Glutamatergic neuron (in vitro differentiated cells): ENCODE measurements around the gene HELB. TPM values are rescaled to one million over a fixed set of nuclear protein-coding genes. Genes with fewer than 3 reads are reported as not detected.

Experiments used
- DNase-seq: peaks from one replicate; pipeline ENCODE4 v3.0.0; 2022
- H3K27ac Mint-ChIP-seq: one replicate; pipeline ENCODE4 v1.8.0; 2020; ENCODE audit warnings: mild to moderate bottlenecking, mixed read lengths, inconsistent platforms; ENCODE audit not compliant: unreplicated experiment
- H3K27me3 Mint-ChIP-seq: one replicate; pipeline ENCODE4 v1.8.0; 2020; ENCODE audit warnings: mild to moderate bottlenecking, moderate library complexity, mixed read lengths, inconsistent platforms; ENCODE audit not compliant: unreplicated experiment
- H3K36me3 Mint-ChIP-seq: one replicate; pipeline ENCODE4 v1.8.0; 2020; ENCODE audit warnings: mild to moderate bottlenecking, mixed read lengths, inconsistent platforms; ENCODE audit not compliant: unreplicated experiment
- H3K4me1 Mint-ChIP-seq: one replicate; pipeline ENCODE4 v1.8.0; 2020; ENCODE audit warnings: mild to moderate bottlenecking, low read depth, mixed read lengths, inconsistent platforms; ENCODE audit not compliant: unreplicated experiment
- H3K4me3 Mint-ChIP-seq: one replicate; pipeline ENCODE4 v1.8.0; 2020; ENCODE audit warnings: mild to moderate bottlenecking, mixed read lengths, inconsistent platforms; ENCODE audit not compliant: unreplicated experiment
- H3K9me3 Mint-ChIP-seq: one replicate; pipeline ENCODE4 v1.8.0; 2020; ENCODE audit warnings: mild to moderate bottlenecking, moderate library complexity, mixed read lengths, inconsistent platforms; ENCODE audit not compliant: unreplicated experiment
- CTCF ChIP-seq: fragments of 200-600 bp; sonication (generic); IDR thresholded peaks from one replicate; pipeline ENCODE4 v1.5.0; 2021; ENCODE audit not compliant: partially characterized antibody, unreplicated experiment
- total RNA-seq: library from RNA; stranded (reverse); fragmentation: NEBNext Ultra II Directional; extraction: Animal tissue kit (Norgen Biotek cat#: 25700); gene quantifications from one replicate; pipeline ENCODE4 v1.2.1, GENCODE V29; 2021; ENCODE audit not compliant: unreplicated experiment

HELB gene
- total RNA-seq, 1 donor from 2014 or later: 8.9 TPM

GRCh38 chr12:66273147-66273546, 29.1 kb upstream of the HELB start:
- no peak overlapping the region for H3K4me3 Mint-ChIP-seq
- H3K4me1 Mint-ChIP-seq: no peaks in the 10 kb centered on the region
- no peaks in the 10 kb centered on the region for H3K9me3 Mint-ChIP-seq
- TF ChIP-seq CTCF: no peak
- no peak for DNase-seq
- H3K27ac Mint-ChIP-seq: no peak overlapping the region
- H3K36me3 Mint-ChIP-seq: no peaks in the 10 kb centered on the region
- no peaks in the 10 kb centered on the region for H3K27me3 Mint-ChIP-seq

GRCh38 chr12:66275040-66275439, 27.3 kb upstream of the HELB start:
- no peak overlapping the region for H3K4me3 Mint-ChIP-seq
- H3K4me1 Mint-ChIP-seq: no peaks in the 10 kb centered on the region
- no peaks in the 10 kb centered on the region for H3K36me3 Mint-ChIP-seq
- H3K27me3 Mint-ChIP-seq: no peaks in the 10 kb centered on the region
- no peak for TF ChIP-seq CTCF
- no peak overlapping the region for H3K27ac Mint-ChIP-seq
- H3K9me3 Mint-ChIP-seq: no peaks in the 10 kb centered on the region
- DNase-seq: no peak

GRCh38 chr12:66279123-66279712, 23.1 kb upstream of the HELB start:
- peaks cover 12% of the 10 kb centered on the region for H3K36me3 Mint-ChIP-seq
- TF ChIP-seq CTCF: peak; percentile 39
- peak; percentile 19 for DNase-seq
- H3K27me3 Mint-ChIP-seq: no peaks in the 10 kb centered on the region
- no peaks in the 10 kb centered on the region for H3K4me1 Mint-ChIP-seq
- H3K9me3 Mint-ChIP-seq: peaks cover 2% of the 10 kb centered on the region
- H3K4me3 Mint-ChIP-seq: no peak overlapping the region
- no peak overlapping the region for H3K27ac Mint-ChIP-seq

GRCh38 chr12:66280561-66280960, 21.7 kb upstream of the HELB start:
- Mint-ChIP-seq H3K36me3 (peaks cover 12% of the 10 kb centered on the region), H3K9me3 (peaks cover 2% of the 10 kb centered on the region), H3K4me1 (no peaks in the 10 kb centered on the region), H3K4me3 (no peak overlapping the region), H3K27ac (no peak overlapping the region), H3K27me3 (no peaks in the 10 kb centered on the region)
- TF ChIP-seq CTCF: no peak
- DNase-seq: no peak

GRCh38 chr12:66282244-66282643, 20.0 kb upstream of the HELB start:
- H3K9me3 Mint-ChIP-seq: peaks cover 2% of the 10 kb centered on the region
- H3K36me3 Mint-ChIP-seq: peaks cover 12% of the 10 kb centered on the region
- no peak overlapping the region for H3K27ac Mint-ChIP-seq
- no peaks in the 10 kb centered on the region for H3K27me3 Mint-ChIP-seq
- DNase-seq: no peak
- no peak overlapping the region for H3K4me3 Mint-ChIP-seq
- no peaks in the 10 kb centered on the region for H3K4me1 Mint-ChIP-seq
- no peak for TF ChIP-seq CTCF
